CD8-positive, alpha-beta memory T cell (primary cell): ENCODE measurements around the gene EEFSEC. TPM values are rescaled to one million over a fixed set of nuclear protein-coding genes. Genes with fewer than 3 reads are reported as not detected.

ENCODE experiments used
- CTCF ChIA-PET: fragments of 350-600 bp; sonication (Branson Sonifier 250); formaldehyde crosslinking; loops from one replicate; lab custom pipeline; 2021; ENCODE audit warnings: antibody characterized with exemption; lab: Charles Lee
- POLR2A ChIA-PET: fragments of 350-600 bp; sonication (Branson Sonifier 250); formaldehyde crosslinking; loops from one replicate; lab custom pipeline; 2021; ENCODE audit warnings: antibody characterized with exemption; lab: Charles Lee
- DNase-seq, 5 donors: peaks; one replicate each; pipeline versions ENCODE4 v3.0.0 to v3.0.0-alpha.2; 2020 to 2022; ENCODE audit warnings: mixed read lengths in 1 of 5
- H3K27ac ChIP-seq: one replicate; pipeline ENCODE4 v1.7.0; 2013; ENCODE audit warnings: low read depth, mild to moderate bottlenecking, low read length, moderate library complexity
- H3K27me3 ChIP-seq: 2 replicates; pipeline ENCODE4 v1.7.0; 2013; ENCODE audit warnings: low read length, mild to moderate bottlenecking; ENCODE audit not compliant: insufficient read depth, poor library complexity, severe bottlenecking
- H3K36me3 ChIP-seq: 2 replicates; pipeline ENCODE4 v1.7.0; 2013; ENCODE audit warnings: mild to moderate bottlenecking, low read length, moderate library complexity; ENCODE audit not compliant: insufficient read depth
- H3K4me1 ChIP-seq: 2 replicates; pipeline ENCODE4 v1.7.0; 2013; ENCODE audit warnings: mild to moderate bottlenecking, low read length, moderate library complexity; ENCODE audit not compliant: insufficient read depth
- H3K4me3 ChIP-seq: 2 replicates; pipeline ENCODE4 v1.7.0; 2013; ENCODE audit warnings: mild to moderate bottlenecking, low read length
- H3K9me3 ChIP-seq: 2 replicates; pipeline ENCODE4 v1.7.0; 2013; ENCODE audit warnings: mild to moderate bottlenecking, low read length
- H3K27ac Mint-ChIP-seq, 8 donors: one replicate each; pipeline ENCODE4 v1.8.0; 2020 to 2021; ENCODE audit warnings: mixed read lengths in 8 of 8, mild to moderate bottlenecking in 6 of 8, inconsistent platforms in 3 of 8, moderate library complexity in 3 of 8
- H3K27me3 Mint-ChIP-seq, 2 donors: one replicate each; pipeline ENCODE4 v1.8.0; 2020 to 2021; ENCODE audit warnings: mixed read lengths in 2 of 2, mild to moderate bottlenecking in 1 of 2, moderate library complexity in 1 of 2
- H3K36me3 Mint-ChIP-seq, 3 donors: one replicate each; pipeline ENCODE4 v1.8.0; 2020 to 2021; ENCODE audit warnings: mixed read lengths in 3 of 3, inconsistent platforms in 1 of 3, mild to moderate bottlenecking in 1 of 3
- H3K4me1 Mint-ChIP-seq, 3 donors: one replicate each; pipeline ENCODE4 v1.8.0; 2020 to 2021; ENCODE audit warnings: mixed read lengths in 3 of 3, inconsistent platforms in 1 of 3, mild to moderate bottlenecking in 1 of 3
- H3K4me3 Mint-ChIP-seq, 7 donors: one replicate each; pipeline ENCODE4 v1.8.0; 2020 to 2021; ENCODE audit warnings: mixed read lengths in 7 of 7, mild to moderate bottlenecking in 6 of 7, moderate library complexity in 4 of 7, inconsistent platforms in 2 of 7
- H3K9me3 Mint-ChIP-seq, 5 donors: one replicate each; pipeline ENCODE4 v1.8.0; 2020 to 2022; ENCODE audit warnings: mixed read lengths in 5 of 5, mild to moderate bottlenecking in 3 of 5, moderate library complexity in 2 of 5, inconsistent platforms in 1 of 5
- polyA plus RNA-seq: library from polyadenylated mRNA; unstranded; fragments of 300-500 nt; fragmentation: Illumina TruSeq; gene quantifications from one replicate; pipeline ENCODE4 v1.2.3, GENCODE V29; 2021
- total RNA-seq, 2 experiments: library from RNA; stranded (reverse); gene quantifications; one replicate each; pipeline ENCODE4 v1.2.3, GENCODE V29; 2021

Gene EEFSEC
- total and polyA plus RNA-seq, 3 experiments from 2014 or later, result 20.4 to 28.6 (median 21.8) TPM

- Mint-ChIP-seq H3K4me3 (no peak overlapping the region), H3K9me3 (peaks cover 14 to 19% (median 18%) of the 10 kb centered on the region in 5 donors), H3K27me3 (peaks cover 0 to 2% of the 10 kb centered on the region in 2 donors), H3K27ac (no peak overlapping the region), H3K4me1 (peaks cover 0 to 7% (median 4%) of the 10 kb centered on the region in 3 donors), H3K36me3 (peaks cover 20 to 42% (median 38%) of the 10 kb centered on the region in 3 donors)
- Histone ChIP-seq H3K9me3 (peaks cover 8% of the 10 kb centered on the region), H3K36me3 (no peaks in the 10 kb centered on the region), H3K27ac (no peak overlapping the region), H3K4me1 (no peaks in the 10 kb centered on the region), H3K27me3 (no peaks in the 10 kb centered on the region), H3K4me3 (no peak overlapping the region)
- CTCF ChIA-PET, result interaction anchor here (1.1 kb wide), 1 partner anchor 99 kb away, joined by 3 read pairs; no protein-coding TSS in a partner anchor
- POLR2A ChIA-PET, result no interaction called here
- DNase-seq, result no peak
Observed at GRCh38 chr3:128222796-128223385, 69.6 kb downstream of the EEFSEC start.

- Mint-ChIP-seq H3K36me3 (peaks cover 4 to 22% (median 16%) of the 10 kb centered on the region in 3 donors), H3K4me1 (peaks cover 0 to 12% (median 4%) of the 10 kb centered on the region in 3 donors), H3K27me3 (peaks cover 0 to 1% of the 10 kb centered on the region in 2 donors), H3K9me3 (peaks cover 8 to 15% (median 14%) of the 10 kb centered on the region in 5 donors), H3K27ac (peak overlapping the region in 2 of 8 donors; percentile 75 to 83), H3K4me3 (no peak overlapping the region)
- DNase-seq, result no peak
- H3K36me3 ChIP-seq, result no peaks in the 10 kb centered on the region
- H3K9me3 ChIP-seq, result peaks cover 8% of the 10 kb centered on the region
- no peaks in the 10 kb centered on the region for H3K4me1 ChIP-seq
- H3K4me3 ChIP-seq, result no peak overlapping the region
- CTCF ChIA-PET, result interaction anchor here (0.7 to 2.1 kb wide), 3 partner anchors 9 to 107 kb away, joined by 3 to 16 read pairs (median 10); no protein-coding TSS in a partner anchor
- POLR2A ChIA-PET, result no interaction called here
- H3K27ac ChIP-seq, result no peak overlapping the region
- no peaks in the 10 kb centered on the region for H3K27me3 ChIP-seq
Observed at GRCh38 chr3:128226186-128226725, 73.0 kb downstream of the EEFSEC start.

DNA sequence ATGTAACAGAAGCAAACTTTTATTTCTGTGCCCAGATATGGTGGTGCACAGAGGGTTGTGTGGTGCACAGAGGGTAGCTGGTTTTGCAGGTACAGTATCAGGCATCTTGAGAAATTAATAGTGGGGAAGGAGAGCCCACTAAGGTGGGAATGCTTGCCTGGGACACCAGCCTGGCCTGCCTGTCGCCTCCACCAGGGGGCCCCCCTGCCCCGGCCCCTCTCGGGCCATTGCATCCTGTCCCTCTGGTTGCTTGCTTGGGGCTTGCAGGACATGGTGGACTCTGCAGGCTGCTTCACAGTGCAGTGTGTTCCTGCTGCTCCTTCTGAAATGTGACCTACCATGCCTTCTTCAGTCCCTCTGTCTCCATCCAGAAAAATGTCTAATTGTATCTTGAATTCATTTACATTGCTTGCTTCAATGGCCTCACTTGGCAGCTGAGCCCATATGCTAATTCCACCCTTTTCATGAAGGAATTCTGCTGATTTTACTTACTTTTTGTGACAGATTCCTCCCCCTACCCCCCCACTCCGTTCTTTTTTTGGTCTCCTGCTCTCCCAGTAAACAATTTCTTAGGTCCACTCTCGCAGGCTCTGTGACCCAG lies 73.6 kb downstream of the EEFSEC start:
- POLR2A ChIA-PET, result no interaction called here
- Mint-ChIP-seq H3K27ac (peak overlapping the region in 2 of 8 donors; percentile 42 to 88), H3K36me3 (peaks cover 4 to 16% (median 16%) of the 10 kb centered on the region in 3 donors), H3K4me1 (peaks cover 0 to 12% (median 4%) of the 10 kb centered on the region in 3 donors), H3K4me3 (peak overlapping the region in 1 of 7 donors; percentile 54), H3K27me3 (peaks cover 0 to 1% of the 10 kb centered on the region in 2 donors), H3K9me3 (peaks cover 8 to 14% (median 10%) of the 10 kb centered on the region in 5 donors)
- CTCF ChIA-PET, result interaction anchor here (0.6 to 2.1 kb wide), 4 partner anchors 9 to 106 kb away, joined by 3 to 16 read pairs (median 6); no protein-coding TSS in a partner anchor
- H3K4me1 ChIP-seq, result no peaks in the 10 kb centered on the region
- H3K36me3 ChIP-seq, result no peaks in the 10 kb centered on the region
- no peak overlapping the region for H3K27ac ChIP-seq
- peaks cover 8% of the 10 kb centered on the region for H3K9me3 ChIP-seq
- H3K4me3 ChIP-seq, result no peak overlapping the region
- peak in 1 of 5 donors; percentile 34 for DNase-seq
- no peaks in the 10 kb centered on the region for H3K27me3 ChIP-seq

GRCh38 chr3:128227507-128227906 lies 74.2 kb downstream of the EEFSEC start:
- Histone ChIP-seq H3K9me3 (peaks cover 8% of the 10 kb centered on the region), H3K27ac (no peak overlapping the region), H3K27me3 (no peaks in the 10 kb centered on the region), H3K4me1 (no peaks in the 10 kb centered on the region), H3K36me3 (no peaks in the 10 kb centered on the region), H3K4me3 (no peak overlapping the region)
- peaks cover 0 to 12% (median 4%) of the 10 kb centered on the region in 3 donors for H3K4me1 Mint-ChIP-seq
- no peak overlapping the region for H3K4me3 Mint-ChIP-seq
- peaks cover 5 to 12% (median 9%) of the 10 kb centered on the region in 5 donors for H3K9me3 Mint-ChIP-seq
- DNase-seq, result no peak
- ChIA-PET CTCF (interaction anchor here (0.6 to 2.1 kb wide), 3 partner anchors 8 to 94 kb away, joined by 3 to 16 read pairs (median 10); no protein-coding TSS in a partner anchor), POLR2A (no interaction called here)
- peaks cover 0 to 1% of the 10 kb centered on the region in 2 donors for H3K27me3 Mint-ChIP-seq
- H3K36me3 Mint-ChIP-seq, result peaks cover 3 to 14% (median 14%) of the 10 kb centered on the region in 3 donors
- H3K27ac Mint-ChIP-seq, result peak overlapping the region in 1 of 8 donors; percentile 15

DNA sequence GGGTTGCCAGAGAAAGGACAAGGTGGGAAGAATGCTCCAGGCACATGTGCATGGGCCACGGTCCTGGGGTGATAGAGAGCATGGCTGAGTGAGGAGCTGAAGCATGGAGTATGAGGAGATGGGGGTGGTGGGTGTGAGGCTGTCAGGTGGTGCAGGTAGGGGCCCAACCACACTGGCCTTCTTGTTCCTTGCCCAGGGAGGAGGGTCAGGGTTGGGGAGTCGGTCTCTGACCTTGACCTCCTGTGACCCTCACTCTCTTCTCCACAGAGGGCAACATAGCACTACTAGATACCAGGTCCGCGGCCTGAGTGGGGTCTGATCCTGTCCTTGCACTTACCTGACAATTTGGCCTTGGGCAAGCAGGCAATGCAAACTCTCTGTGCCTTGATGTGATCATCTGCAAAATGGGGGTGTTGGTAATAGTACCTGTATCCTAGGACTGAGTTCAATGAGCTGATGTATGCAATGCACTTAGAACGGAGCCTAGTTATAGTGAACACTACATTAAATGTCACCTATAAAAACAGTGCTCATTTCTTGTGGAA lies 75.2 kb downstream of the EEFSEC start:
- Mint-ChIP-seq H3K27me3 (peaks cover 0 to 1% of the 10 kb centered on the region in 2 donors), H3K4me1 (peaks cover 0 to 12% (median 4%) of the 10 kb centered on the region in 3 donors), H3K9me3 (peaks cover 0 to 2% (median 0%) of the 10 kb centered on the region in 5 donors), H3K4me3 (no peak overlapping the region), H3K36me3 (peaks cover 2 to 12% (median 6%) of the 10 kb centered on the region in 3 donors), H3K27ac (no peak overlapping the region)
- no peaks in the 10 kb centered on the region for H3K4me1 ChIP-seq
- no peak for DNase-seq
- POLR2A ChIA-PET, result no interaction called here
- CTCF ChIA-PET, result no interaction called here
- H3K36me3 ChIP-seq, result no peaks in the 10 kb centered on the region
- no peaks in the 10 kb centered on the region for H3K27me3 ChIP-seq
- no peak overlapping the region for H3K4me3 ChIP-seq
- H3K27ac ChIP-seq, result no peak overlapping the region
- H3K9me3 ChIP-seq, result no peaks in the 10 kb centered on the region

- no peak overlapping the region for H3K27ac Mint-ChIP-seq
- H3K4me1 Mint-ChIP-seq, result peaks cover 0 to 12% (median 4%) of the 10 kb centered on the region in 3 donors
- H3K4me3 ChIP-seq, result no peak overlapping the region
- H3K4me1 ChIP-seq, result no peaks in the 10 kb centered on the region
- H3K9me3 Mint-ChIP-seq, result no peaks in the 10 kb centered on the region
- H3K9me3 ChIP-seq, result no peaks in the 10 kb centered on the region
- POLR2A ChIA-PET, result no interaction called here
- H3K36me3 Mint-ChIP-seq, result peaks cover 2 to 6% (median 5%) of the 10 kb centered on the region in 3 donors
- CTCF ChIA-PET, result no interaction called here
- no peaks in the 10 kb centered on the region for H3K27me3 ChIP-seq
- H3K27ac ChIP-seq, result no peak overlapping the region
- no peaks in the 10 kb centered on the region for H3K36me3 ChIP-seq
- H3K4me3 Mint-ChIP-seq, result no peak overlapping the region
- peaks cover 0 to 1% of the 10 kb centered on the region in 2 donors for H3K27me3 Mint-ChIP-seq
- no peak for DNase-seq
Observed at GRCh38 chr3:128229106-128229857, 76.0 kb downstream of the EEFSEC start.

DNA sequence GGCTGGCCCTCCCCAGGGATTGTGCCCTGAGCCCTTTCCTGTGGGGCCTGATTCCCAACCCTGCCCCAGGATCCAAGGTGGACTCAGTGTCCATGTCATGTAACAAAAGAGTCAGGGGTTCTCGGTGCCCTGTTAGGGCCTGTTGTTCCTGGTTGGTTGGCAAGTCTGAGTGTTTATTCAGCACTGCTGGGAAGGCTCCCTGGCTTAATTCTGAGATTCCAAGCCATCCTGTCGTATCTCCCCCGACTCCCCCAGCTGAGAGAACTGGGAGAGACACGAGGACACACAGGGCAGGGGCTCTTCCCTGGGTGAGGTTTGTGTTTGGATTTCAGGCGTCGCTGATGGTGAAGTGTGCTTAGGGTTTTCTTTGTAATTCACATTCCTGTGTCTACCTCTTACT lies 78.3 kb downstream of the EEFSEC start:
- ChIA-PET CTCF (no interaction called here), POLR2A (no interaction called here)
- Mint-ChIP-seq H3K4me3 (no peak overlapping the region), H3K9me3 (no peaks in the 10 kb centered on the region), H3K27ac (peak overlapping the region in 1 of 8 donors; percentile 66), H3K36me3 (peaks cover 0 to 1% (median 0%) of the 10 kb centered on the region in 3 donors), H3K4me1 (peaks cover 0 to 21% (median 6%) of the 10 kb centered on the region in 3 donors), H3K27me3 (peaks cover 0 to 1% of the 10 kb centered on the region in 2 donors)
- Histone ChIP-seq H3K9me3 (no peaks in the 10 kb centered on the region), H3K4me1 (no peaks in the 10 kb centered on the region), H3K27me3 (no peaks in the 10 kb centered on the region), H3K27ac (no peak overlapping the region), H3K4me3 (no peak overlapping the region), H3K36me3 (no peaks in the 10 kb centered on the region)
- DNase-seq, result no peak
